ENCODE data around the gene ZNF519. TPM values are rescaled to one million over a fixed set of nuclear protein-coding genes. Genes with fewer than 3 reads are reported as not detected.
A peak's percentile ranks its signal among the peaks of the same experiment; 100 is the strongest.
"Not testable (repeated sequence)": the region's sequence is repeated elsewhere in the genome, so short reads cannot be mapped to it uniquely, and the experiment has no call there.

ZNF519 gene
- total and polyA plus RNA-seq, 12 donors: 1.0 to 5.8 (median 2.7) TPM

DNA sequence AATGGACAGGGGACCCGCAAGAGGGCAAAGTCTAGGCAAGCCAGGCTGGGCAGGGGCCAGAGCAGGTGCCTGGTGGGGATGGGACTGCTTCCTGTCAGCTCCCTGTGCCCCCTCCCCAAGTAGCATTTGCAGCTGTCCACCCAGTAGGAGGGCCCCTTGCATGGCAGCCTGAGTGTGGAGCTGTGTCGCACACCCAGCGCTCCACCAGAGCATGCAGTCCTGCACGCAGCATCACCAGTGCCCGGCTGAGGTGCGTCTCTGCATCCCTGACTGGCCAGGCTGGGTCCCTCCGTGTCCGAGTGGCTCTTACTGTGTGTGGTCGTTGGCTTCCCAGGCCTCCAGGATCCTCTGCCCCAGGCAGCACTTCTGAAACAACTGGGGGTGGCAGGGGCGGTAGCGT lies 18.5 kb upstream of the ZNF519 start:
- ATAC-seq; H3K9me3 ChIP-seq; H3K36me3 ChIP-seq; H3K4me3 ChIP-seq; H3K4me1 ChIP-seq; H3K27me3 ChIP-seq; H3K27ac ChIP-seq; DNase-seq; intact Hi-C loops (cut with DNase I): not testable (repeated sequence)
- 90 to 92% methylated on average over 11 of the region's 11 CpGs for WGBS, 2 donors

DNA sequence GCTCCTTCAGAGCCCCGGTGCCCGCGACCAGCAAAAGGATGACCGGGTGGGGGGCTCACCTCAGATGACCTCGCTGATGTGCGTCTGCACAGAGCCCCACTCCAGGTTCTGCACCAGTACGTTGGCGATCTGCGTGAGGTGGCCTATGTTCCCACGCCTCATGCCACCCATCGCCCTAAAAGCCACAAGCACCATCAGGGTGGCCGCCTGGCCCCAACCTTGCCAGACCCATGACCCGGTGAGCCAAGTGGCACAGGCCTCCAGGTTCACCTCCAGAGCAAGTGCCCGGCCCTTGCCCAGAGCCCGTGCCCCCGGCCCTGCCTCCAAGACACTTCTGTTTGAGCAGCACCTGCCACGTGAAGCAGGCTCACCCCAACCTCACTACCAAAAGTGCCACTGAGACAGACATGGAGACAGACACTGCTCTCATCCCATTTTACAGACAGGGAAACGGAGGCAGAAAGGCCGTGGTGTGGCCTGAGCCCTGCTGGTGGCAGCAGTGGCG lies 17.7 kb upstream of the ZNF519 start:
- DNase-seq; H3K4me3 ChIP-seq; H3K36me3 ChIP-seq; intact Hi-C loops (cut with DNase I); H3K27ac ChIP-seq; H3K9me3 ChIP-seq; ATAC-seq; H3K4me1 ChIP-seq; H3K27me3 ChIP-seq: not testable (repeated sequence)
- WGBS, 2 donors: 92 to 93% methylated on average over 20 of the region's 20 CpGs

DNA sequence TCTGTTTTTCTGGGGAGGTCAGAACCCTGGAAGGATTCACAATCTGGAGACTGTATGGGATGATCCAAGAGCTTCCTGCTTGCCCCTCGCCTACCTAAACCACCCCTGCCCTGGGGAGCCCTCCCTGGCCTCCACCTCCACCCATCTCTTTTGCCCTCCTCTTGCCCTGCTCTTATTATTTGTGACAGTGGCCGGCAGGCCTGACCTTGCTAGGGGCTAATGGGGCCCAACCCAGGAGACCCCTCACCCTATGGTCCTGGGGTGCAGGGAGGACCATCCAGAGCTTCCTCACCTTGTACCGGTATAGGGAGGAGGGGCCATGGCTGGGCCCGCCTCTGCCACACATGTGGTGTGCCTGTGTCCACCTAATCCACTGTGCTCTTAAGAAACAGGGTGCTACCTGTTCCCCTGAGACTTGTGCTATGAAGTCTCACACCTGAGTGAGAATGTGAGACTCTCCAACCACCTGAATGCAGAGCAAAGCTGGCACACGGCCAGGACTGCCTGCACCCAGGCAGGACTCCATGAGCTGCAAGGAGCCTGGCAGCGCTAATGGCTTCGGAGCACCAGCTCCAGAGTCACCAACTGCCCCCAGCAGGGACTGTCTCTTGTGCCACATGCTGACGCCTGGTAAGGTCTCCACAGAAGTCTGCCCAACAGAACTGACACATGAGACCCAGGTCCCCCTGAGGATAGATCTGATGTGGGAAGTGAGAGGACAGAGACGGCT lies 17.1 kb upstream of the ZNF519 start:
- 79% methylated on average over 9 of the region's 9 CpGs for WGBS, 2 donors
- DNase-seq; intact Hi-C loops (cut with DNase I): not testable (repeated sequence)

DNA sequence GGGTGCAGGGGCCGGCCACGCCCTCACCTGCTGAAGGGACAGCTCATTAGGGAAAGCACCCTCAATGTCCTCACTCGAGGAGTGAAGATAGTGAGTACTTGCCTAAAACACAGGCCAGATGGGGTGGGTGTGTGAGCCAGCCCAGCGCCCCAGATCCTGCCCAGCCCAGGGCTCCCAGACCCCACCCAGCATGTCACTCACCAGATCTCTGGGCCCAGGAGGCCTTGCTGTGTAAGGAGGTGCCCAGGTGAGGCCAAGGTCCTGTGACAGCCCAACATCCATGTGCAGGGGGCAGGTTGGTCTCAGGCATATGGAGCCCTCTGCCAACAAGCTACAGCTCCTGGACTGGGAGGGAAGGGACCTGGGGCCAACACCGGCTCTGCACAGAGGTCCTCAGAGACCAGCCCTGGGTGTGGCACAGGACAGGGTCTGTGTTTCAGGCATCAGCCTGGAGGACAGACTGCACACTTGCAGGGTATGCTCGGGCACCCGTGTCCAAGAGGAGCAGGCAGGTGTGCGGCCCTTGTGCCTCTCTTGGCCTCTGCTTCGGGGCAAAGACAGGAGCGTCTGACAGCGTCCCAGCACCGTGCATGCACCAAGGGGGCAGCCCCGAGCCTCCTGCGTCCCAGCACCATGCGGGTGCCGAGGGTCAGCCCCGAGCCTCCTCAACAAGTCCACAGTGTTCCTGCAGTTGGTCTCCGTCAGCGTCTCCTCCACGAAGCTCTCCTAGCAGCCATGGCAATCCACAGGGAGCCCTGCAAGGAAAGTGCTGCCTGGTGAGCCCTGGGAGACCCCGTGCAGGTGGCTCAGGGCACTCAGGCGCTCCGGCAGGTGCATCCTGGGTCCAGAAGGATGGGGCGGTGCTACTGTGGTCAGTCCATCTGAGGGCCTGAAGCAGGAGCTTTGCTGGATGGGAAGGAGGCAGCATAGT lies 16.0 kb upstream of the ZNF519 start:
- WGBS, 2 donors: 84 to 85% methylated on average over 22 to 24 of the region's 24 CpGs
- H3K36me3 ChIP-seq; H3K4me3 ChIP-seq; ATAC-seq; H3K27ac ChIP-seq; H3K27me3 ChIP-seq; DNase-seq; H3K9me3 ChIP-seq; intact Hi-C loops (cut with DNase I); H3K4me1 ChIP-seq: not testable (repeated sequence)

More for the DNA sequence above, 17.1 kb upstream of the ZNF519 start:
- not testable (repeated sequence) for H3K36me3 ChIP-seq, H3K27me3 ChIP-seq, H3K9me3 ChIP-seq, H3K4me1 ChIP-seq, H3K27ac ChIP-seq, H3K4me3 ChIP-seq
- ATAC-seq: peak in 1 of 8 donors; percentile 24

DNA sequence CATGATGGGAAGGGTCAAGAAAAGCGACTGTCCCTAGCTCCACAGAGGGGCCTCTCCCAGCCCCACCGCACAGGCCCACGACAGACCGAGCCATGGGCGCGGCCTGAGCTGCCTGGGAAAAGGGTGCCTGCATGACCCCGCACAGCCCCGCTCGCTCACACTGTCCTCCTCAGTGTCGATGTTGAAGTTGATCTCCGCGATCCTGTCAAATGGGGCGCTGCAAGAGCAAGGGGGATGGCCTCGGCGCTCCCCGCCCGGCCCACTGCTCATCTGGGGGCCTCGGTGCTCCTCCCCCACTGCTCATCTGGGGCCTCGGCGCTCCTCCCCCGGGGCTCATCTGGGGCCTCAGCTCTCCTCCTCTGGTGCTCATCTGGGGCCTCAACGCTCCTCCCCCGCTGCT lies 14.5 kb upstream of the ZNF519 start:
- intact Hi-C loops (cut with DNase I); H3K36me3 ChIP-seq; DNase-seq; H3K9me3 ChIP-seq; H3K4me3 ChIP-seq; H3K27ac ChIP-seq; H3K27me3 ChIP-seq; ATAC-seq; H3K4me1 ChIP-seq: not testable (repeated sequence)
- WGBS, 2 donors: 82 to 92% methylated on average over 23 of the region's 23 CpGs

DNA sequence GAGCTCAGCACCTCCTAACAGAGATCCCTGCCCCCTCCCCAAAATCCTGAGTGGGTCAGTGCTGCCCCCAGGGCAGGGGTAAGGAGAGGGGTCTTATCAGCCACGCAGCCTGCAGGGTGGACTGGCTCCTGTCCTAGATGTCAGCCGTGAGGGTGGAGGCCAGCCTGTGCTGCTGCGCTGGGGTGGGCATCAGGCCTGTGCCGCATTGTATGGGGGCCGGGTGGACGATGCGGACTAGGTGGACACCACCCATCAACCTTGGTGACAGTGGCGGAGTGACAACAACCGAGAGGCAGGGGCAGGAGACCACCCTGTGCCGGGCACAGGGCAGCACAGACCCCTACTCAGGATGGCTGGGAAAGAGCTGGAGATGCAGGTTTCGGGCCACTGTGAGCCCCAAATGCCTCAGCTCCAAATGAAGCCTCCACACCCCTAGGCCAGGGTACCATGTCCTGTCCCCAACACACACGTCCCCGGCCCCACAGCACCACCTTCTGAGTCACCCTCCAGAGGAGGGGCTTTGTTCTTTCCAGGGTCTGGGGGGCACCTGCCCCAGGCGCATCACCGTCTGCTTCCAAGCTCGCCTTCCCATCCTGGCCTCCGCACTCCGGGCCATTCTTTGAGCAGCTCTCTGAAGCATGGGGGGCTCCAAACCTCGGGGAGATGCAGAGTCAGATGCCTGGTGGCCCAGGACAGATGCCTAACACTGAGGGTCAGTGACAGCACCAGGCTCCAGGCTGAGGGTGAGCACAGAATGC lies 13.5 kb upstream of the ZNF519 start:
- DNase-seq; ATAC-seq; H3K4me1 ChIP-seq; H3K4me3 ChIP-seq; intact Hi-C loops (cut with DNase I); H3K27me3 ChIP-seq; H3K36me3 ChIP-seq; H3K9me3 ChIP-seq; H3K27ac ChIP-seq: not testable (repeated sequence)
- WGBS, 2 donors: 83 to 87% methylated on average over 17 to 19 of the region's 19 CpGs

DNA sequence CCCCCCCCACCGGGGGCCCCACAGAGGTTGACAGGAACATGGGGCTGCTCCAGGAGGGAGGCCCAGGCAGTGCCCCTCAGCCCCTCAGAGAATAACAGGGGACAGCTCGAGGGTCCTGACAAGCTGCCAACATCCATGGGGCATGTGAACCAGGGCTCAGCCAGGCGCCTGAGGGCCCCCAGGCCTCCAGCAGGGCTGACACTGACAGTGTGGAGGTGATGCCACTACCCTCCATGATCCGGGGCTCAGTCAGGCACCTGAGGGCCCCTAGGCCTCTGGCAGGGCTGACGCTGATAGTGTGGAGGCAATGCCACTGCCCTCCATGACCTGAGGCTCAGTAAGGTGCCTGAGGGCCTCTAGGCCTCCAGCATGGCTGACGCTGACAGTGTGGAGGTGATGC lies 12.8 kb upstream of the ZNF519 start:
- DNase-seq; H3K4me3 ChIP-seq; H3K4me1 ChIP-seq; H3K27ac ChIP-seq; intact Hi-C loops (cut with DNase I); H3K27me3 ChIP-seq; ATAC-seq; H3K9me3 ChIP-seq; H3K36me3 ChIP-seq: not testable (repeated sequence)
- 82 to 86% methylated on average over 5 to 6 of the region's 6 CpGs for WGBS, 2 donors

Data from heart right ventricle (tissue), 16 donors.